ENCODE results near the gene PLXDC2.

The PLXDC2 gene

DNA sequence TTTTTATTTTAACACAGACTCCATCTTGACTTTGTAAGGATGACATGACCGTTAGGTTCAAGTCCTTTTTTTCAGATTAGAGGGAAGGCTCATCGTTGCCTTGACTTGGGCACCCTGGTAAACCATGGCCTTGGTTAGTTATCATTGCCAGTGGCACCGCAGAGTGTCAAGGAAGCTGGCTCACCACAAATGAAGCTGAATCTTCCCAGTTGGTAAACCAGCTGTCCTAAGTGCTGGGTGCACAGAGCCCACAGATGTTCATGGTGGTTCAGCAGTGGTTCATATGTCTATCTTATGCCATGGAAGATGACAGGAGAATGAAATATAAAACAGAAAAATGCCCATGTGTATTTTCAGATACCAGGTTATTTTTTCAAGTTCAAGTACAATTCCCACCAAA, 273.6 kb downstream of the PLXDC2 start:
- TF ChIP-seq, protein P1, sequence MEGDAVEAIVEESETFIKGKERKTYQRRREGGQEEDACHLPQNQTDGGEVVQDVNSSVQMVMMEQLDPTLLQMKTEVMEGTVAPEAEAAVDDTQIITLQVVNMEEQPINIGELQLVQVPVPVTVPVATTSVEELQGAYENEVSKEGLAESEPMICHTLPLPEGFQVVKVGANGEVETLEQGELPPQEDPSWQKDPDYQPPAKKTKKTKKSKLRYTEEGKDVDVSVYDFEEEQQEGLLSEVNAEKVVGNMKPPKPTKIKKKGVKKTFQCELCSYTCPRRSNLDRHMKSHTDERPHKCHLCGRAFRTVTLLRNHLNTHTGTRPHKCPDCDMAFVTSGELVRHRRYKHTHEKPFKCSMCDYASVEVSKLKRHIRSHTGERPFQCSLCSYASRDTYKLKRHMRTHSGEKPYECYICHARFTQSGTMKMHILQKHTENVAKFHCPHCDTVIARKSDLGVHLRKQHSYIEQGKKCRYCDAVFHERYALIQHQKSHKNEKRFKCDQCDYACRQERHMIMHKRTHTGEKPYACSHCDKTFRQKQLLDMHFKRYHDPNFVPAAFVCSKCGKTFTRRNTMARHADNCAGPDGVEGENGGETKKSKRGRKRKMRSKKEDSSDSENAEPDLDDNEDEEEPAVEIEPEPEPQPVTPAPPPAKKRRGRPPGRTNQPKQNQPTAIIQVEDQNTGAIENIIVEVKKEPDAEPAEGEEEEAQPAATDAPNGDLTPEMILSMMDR (IDR thresholded peaks at IDR 0.05; ENCODE audit: insufficient read depth, missing control alignments) = no peak
- DNase-seq (ENCODE audit: insufficient read length, low spot score) (no peak), FAIRE-seq (no peak)

DNA sequence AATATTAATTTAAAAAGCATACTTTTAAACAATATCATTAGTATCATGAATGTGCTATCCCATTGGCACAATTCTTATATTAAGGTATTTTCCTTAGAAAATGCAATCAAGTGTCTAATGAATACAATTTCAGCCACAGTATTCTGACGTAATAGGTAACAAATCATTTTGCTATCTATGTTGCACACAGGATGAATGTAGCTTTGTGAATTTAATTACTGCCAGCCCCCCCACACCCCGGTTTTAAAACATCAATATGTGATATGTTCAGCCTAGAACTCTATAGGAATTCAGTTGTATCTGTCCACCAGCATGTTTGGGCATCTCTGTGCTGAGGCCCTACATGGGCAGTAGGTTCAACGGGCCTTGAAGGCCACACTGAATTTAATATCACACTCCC, 274.6 kb downstream of the PLXDC2 start:
- FAIRE-seq (no peak), DNase-seq (ENCODE audit: insufficient read length, low spot score) (no peak)
- TF ChIP-seq, protein P1 (IDR thresholded peaks at IDR 0.05; ENCODE audit: insufficient read depth, missing control alignments) = no peak

DNA sequence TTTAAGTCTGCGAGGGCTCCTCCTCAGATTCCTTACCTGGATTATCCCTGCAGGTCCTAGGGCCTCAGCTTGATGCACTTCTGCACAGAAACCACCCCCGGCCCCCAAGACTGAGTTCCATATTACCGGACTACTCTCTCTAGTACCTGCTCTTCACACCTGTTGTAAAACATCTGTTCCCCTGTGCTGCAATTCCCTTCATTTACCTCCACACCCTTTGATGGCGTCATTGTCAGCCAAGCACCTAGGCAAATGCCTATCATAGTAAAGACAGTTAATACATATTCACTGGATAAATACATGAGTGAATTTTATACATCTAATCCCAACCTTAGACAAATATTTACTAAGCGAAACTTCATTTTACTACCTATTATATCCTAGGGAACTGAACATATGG, 275.5 kb downstream of the PLXDC2 start:
- DNase-seq (ENCODE audit: insufficient read length, low spot score) = no peak
- TF ChIP-seq, protein P1 (IDR thresholded peaks at IDR 0.05; ENCODE audit: insufficient read depth, missing control alignments) = no peak
- no peak for FAIRE-seq

DNA sequence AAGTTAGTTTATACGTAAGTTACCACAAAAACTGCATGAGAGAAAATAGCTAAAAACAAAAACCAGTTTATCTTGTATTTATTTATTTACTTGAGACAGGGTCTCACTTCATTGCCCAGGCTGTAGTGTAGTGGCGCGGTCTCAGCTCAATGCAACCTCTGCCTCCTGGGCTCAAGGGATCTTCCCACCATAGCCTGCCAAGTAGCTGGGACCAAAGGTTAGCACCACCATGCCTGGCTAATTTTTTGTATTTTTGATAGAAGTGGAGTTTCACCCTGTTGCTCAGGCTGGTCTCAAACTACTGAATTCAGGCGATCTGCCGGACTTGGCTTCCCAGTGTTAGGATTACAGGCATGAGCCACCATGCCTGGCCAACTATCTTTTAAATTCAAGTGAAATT, 277.4 kb downstream of the PLXDC2 start:
- FAIRE-seq = no peak
- no peak for DNase-seq (ENCODE audit: insufficient read length, low spot score)
- TF ChIP-seq, protein P1 (IDR thresholded peaks at IDR 0.05; ENCODE audit: insufficient read depth, missing control alignments) = no peak

DNA sequence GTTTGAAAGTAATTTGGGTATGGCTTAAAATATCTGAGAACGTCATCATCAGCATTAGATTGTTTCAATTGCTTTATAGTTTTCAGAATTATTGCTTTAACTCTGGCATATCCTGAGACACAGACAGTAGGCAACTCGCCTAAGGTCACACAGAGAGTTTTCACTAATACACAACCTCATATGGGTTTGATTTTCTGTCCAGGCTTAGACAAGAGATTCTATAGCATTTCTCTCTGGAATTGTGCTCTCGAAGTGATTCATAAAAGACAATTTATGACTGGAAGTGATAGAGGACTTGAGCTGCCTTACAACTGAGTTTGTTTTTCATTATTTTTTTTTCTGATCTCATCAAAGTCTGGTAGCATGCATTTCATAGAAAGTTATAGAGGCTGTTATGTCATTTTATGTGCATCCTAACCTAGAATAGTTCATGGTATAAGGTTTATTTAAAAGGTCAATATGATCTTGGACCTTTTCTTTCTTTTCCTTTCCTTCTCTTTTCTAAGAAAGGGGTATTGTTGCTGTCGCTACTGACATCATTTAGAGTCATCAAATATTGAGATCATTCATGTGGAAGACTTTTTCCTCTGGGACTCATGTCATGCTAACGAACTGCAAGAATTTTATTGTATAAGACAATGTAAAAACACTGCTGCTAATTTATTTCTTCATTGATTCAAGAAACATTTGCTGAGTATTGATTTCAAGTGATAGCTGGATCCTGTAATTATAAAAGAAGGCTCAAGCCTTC, 278.2 kb downstream of the PLXDC2 start:
- FAIRE-seq (no peak), DNase-seq (ENCODE audit: insufficient read length, low spot score) (no peak)
- TF ChIP-seq, protein P1 (IDR thresholded peaks at IDR 0.05; ENCODE audit: insufficient read depth, missing control alignments) = no peak

DNA sequence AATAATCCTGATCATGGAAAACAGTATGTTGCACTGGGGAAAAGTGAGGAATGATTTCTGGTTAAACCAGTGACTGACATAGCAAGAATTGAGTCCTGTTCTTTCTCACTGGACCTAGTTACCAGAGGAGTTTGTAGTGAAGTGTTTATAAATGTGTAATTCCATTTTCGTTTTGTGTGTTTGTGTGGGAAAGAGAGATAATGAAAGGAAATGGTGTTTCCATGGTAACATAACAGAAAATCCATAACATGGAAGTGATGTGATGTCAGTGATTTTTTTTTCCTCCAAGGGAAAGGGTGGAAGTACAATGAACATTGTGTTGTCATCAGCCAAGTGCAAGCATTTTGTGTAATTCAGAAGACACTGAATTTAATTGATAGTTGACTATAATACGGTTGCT, 283.9 kb downstream of the PLXDC2 start:
- FAIRE-seq = no peak

DNA sequence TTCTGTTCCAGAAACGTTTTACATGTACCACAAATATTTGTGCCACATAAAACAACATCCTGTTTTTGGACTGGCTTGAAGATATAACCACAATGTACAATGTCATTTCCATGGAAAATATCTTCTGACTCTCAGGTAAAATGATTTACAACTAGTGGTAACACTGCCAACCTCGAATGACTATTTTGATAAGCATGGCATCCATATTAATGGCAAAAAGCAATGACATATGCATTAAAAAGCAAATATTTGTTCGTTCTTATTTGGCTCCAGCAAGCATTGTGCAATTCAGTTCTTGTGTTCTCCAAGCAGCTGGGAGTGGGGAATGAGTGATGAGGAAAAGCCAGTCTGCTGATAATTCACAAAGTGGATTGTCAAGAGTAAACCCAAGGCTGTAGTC, 289.0 kb downstream of the PLXDC2 start:
- TF ChIP-seq, protein P1 (IDR thresholded peaks at IDR 0.05; ENCODE audit: insufficient read depth, missing control alignments) = no peak
- DNase-seq (ENCODE audit: insufficient read length, low spot score) (no peak), FAIRE-seq (no peak)

More for the DNA sequence above, 283.9 kb downstream of the PLXDC2 start:
- no peak for DNase-seq (ENCODE audit: insufficient read length, low spot score)
- TF ChIP-seq, protein P1 (IDR thresholded peaks at IDR 0.05; ENCODE audit: insufficient read depth, missing control alignments) = no peak

All from D721Med (cell line).